ENCODE results near the gene LEFTY1.
"Not testable (repeated sequence)": the region's sequence is repeated elsewhere in the genome, so short reads cannot be mapped to it uniquely, and the experiment has no call there.

The LEFTY1 gene, protein sequence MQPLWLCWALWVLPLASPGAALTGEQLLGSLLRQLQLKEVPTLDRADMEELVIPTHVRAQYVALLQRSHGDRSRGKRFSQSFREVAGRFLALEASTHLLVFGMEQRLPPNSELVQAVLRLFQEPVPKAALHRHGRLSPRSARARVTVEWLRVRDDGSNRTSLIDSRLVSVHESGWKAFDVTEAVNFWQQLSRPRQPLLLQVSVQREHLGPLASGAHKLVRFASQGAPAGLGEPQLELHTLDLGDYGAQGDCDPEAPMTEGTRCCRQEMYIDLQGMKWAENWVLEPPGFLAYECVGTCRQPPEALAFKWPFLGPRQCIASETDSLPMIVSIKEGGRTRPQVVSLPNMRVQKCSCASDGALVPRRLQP

GRCh38 chr1:225888898-225889601 is at the start of gene LEFTY1:
LEFTY1 (minus strand) TSS chr1:225889146; CDS start chr1:225889066, 80 bp downstream.
- peak; percentile 87 for DNase-seq

- DNase-seq, result no peak
These were observed 48.4 kb upstream of the LEFTY1 start for GRCh38 chr1:225937048-225937968.

- DNase-seq, result no peak
These were observed 47.6 kb upstream of the LEFTY1 start for GRCh38 chr1:225936523-225936922.

- not testable (repeated sequence) for DNase-seq
These were observed 47.1 kb upstream of the LEFTY1 start for GRCh38 chr1:225936086-225936485.

GRCh38 chr1:225934711-225935110 is 45.8 kb upstream of the LEFTY1 start:
- no peak for DNase-seq

- DNase-seq, result no peak
These were observed 44.1 kb upstream of the LEFTY1 start for GRCh38 chr1:225933072-225933471.

- no peak for DNase-seq
These were observed 42.6 kb upstream of the LEFTY1 start for GRCh38 chr1:225931270-225932136.

- DNase-seq, result no peak
These were observed 41.6 kb upstream of the LEFTY1 start for GRCh38 chr1:225930566-225930965.

DNA sequence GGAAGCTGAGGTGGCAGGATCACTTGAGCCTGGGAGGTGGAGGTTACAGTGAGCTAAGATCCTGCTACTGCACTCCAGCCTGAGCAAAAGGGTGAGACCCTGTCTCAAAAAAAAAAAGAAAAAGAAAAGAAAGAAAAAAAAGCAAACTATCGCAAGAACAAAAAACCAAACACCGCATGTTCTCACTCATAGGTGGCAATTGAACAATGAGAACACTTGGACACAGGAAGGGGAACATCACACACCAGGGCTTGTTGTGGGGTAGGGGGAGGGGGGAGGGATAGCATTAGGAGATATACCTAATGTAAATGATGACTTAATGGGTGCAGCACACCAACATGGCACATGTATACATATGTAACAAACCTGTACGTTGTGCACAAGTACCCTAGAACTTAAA is 40.5 kb upstream of the LEFTY1 start:
- not testable (repeated sequence) for DNase-seq

DNA sequence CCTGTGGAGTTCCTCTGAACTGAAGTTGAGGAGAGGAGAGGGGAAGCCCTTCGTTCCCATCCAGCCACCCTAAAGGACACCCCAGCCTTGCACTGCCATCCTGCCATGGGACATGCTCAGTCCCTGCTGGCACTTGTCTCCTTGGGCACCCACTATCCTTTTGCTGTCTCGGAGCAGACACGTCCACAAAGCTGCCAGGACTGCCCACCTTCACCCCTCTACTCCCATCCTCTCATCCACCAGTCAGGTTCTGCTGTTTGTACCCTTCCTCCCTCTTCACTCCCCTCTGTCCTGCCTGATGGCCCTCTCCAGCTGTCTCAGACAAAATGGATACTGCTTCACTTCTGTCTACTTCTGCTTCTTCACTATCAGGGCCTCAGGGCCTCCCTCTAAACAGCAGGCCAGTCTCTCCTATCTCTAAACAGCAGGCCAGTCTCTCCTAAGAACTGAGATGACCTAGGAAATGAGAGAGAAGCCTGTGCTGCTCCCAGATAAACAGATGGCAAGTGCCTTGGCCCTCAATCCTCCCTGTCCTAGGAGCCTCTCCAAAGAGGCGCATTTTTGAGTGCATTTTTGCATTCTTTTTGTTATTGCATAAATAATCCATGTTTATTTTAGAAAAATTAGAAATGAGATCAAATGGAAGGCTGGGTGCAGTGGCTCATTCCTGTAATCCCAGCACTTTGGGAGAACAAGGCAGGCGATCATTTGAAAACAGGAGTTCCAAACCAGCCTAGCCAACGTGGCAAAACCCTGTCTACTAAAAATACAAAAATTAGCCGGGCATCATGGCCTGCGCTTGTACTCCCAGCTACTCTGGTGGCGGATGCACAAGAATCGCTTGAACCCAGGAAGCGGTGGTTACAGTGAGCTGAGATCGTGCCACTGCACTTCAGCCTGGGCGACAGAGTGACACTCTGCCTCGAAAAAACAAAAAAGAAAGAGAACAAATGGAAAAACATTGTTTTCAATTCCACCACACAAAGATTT is 39.5 kb upstream of the LEFTY1 start:
- no peak for DNase-seq

DNA sequence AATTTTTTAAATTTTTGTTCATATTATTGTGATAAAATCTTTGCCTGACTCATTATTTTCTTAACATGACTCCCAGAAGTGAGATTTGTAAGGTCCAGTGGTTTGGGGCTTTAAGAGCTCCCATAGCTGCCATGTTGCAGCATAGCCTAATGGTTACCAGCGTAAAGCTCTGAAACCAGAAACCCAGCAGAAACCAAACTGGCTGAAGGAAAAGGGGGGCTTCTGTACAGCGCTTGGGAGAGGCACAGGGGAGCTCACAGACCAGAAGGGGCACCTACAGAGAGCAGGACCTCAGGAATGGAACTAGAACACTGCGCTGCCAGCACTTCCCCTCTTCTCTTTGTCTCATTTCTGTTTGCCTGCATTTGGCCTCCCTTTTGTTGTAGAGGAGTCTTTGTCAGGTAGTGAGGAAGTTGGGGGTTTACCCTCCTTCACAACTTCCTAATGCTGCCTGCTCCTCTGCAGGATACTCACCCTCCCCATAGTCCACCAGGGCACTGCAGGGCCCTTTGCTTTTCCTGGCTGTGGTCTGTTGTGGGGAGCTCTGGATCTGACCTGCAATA is 37.7 kb upstream of the LEFTY1 start:
- no peak for DNase-seq

GRCh38 chr1:225923692-225924555 is 35.0 kb upstream of the LEFTY1 start, which contains the start of gene PYCR2:
PYCR2 (minus strand) TSS chr1:225924250; CDS start chr1:225924110, 140 bp downstream.
- peak; percentile 98 for DNase-seq

- no peak for DNase-seq
These were observed 34.4 kb upstream of the LEFTY1 start for GRCh38 chr1:225923381-225923691.

GRCh38 chr1:225921734-225922709 is 33.1 kb upstream of the LEFTY1 start:
- no peak for DNase-seq

DNA sequence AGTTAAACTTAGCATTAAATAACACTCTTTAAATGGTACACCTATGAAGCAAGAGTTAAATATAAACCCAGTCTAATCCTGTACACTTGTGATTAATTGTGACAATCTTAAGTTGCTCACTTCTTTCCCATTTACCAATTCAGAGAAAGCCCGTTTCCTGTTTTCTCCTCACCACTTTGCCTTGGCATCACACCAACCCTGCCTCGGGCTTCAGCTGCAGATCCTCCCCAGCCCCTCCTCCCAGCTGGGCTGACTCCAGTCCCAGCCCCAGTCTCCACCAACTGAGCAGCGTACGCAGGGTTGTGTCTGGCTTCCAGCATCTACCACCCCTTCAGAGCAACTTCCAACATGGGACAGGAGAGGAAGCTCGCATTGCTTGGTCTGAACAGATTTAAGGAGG is 31.0 kb upstream of the LEFTY1 start:
- no peak for DNase-seq

- no peak for DNase-seq
These were observed 29.3 kb upstream of the LEFTY1 start for GRCh38 chr1:225918280-225918679.

DNA sequence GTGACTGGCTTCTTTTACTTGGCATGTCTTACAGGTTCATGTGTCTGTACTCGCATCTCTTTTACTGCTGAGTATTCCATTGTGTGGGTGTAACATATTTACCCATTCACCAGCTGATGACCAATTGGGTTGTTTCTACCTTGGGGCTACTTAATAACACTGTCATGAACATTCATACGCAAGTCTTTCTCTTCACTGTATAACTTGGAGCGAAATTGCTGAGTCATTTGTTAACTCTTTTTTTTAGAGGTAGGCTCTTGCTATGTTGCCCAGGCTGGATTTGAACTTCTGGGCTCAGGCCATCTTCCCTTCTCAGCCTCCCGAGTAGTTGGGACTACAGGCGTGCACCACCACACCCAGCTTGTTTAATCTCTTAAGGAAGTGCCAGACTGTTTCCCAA is 28.6 kb upstream of the LEFTY1 start:
- no peak for DNase-seq

GRCh38 chr1:225917101-225917500 is 28.2 kb upstream of the LEFTY1 start:
- no peak for DNase-seq
